Keratinocyte (primary cell): Measurements from ENCODE around the gene ITGA6. TPM values are rescaled to one million over a fixed set of nuclear protein-coding genes. Genes with fewer than 3 reads are reported as not detected.

Experiments
- DNase-seq: peaks from one replicate; pipeline ENCODE4 v3.0.0-alpha.2; 2011; ENCODE audit warnings: low read depth, missing footprints, low spot score
- FAIRE-seq: peaks from 2 replicates; lab custom pipeline; 2011; peaks lifted over from hg19 to GRCh38; lab: Jason Lieb, UNC
- H2AFZ ChIP-seq: 2 replicates; pipeline ENCODE4 v1.6.0; 2012; ENCODE audit warnings: low read length, control low read depth, inconsistent platforms; ENCODE audit not compliant: control insufficient read depth
- H3K27ac ChIP-seq: 2 replicates; pipeline ENCODE4 v1.5.1; 2011; ENCODE audit warnings: low read length; ENCODE audit not compliant: control insufficient read depth, insufficient read depth
- H3K27me3 ChIP-seq: 3 replicates; pipeline ENCODE4 v1.6.0; 2011; ENCODE audit warnings: low read length; ENCODE audit not compliant: control insufficient read depth, insufficient read depth; ENCODE audit errors: extremely low read depth
- H3K36me3 ChIP-seq, 2 experiments: 2 replicates in 1 of 2; 3 replicates in 1 of 2; pipeline ENCODE4 v1.5.1; 2011; ENCODE audit warnings: low read length in 2 of 2, mild to moderate bottlenecking in 1 of 2; ENCODE audit not compliant: control insufficient read depth in 2 of 2, insufficient read depth in 2 of 2; ENCODE audit errors: extremely low read depth in 1 of 2
- H3K4me1 ChIP-seq: 3 replicates; pipeline ENCODE4 v1.5.1; 2011; ENCODE audit warnings: low read length; ENCODE audit not compliant: control insufficient read depth, insufficient read depth; ENCODE audit errors: extremely low read depth
- H3K4me2 ChIP-seq: 3 replicates; pipeline ENCODE4 v1.6.0; 2011; ENCODE audit warnings: low read depth, low read length; ENCODE audit not compliant: control insufficient read depth, insufficient read depth; ENCODE audit errors: extremely low read depth
- H3K4me3 ChIP-seq, 3 experiments: fragments of 200-600 bp in 1 of 3; sonication (generic) in 1 of 3; 2 replicates in 2 of 3; 3 replicates in 1 of 3; pipeline ENCODE4 v1.5.1; 2011 to 2016; ENCODE audit warnings: low read length in 3 of 3, mild to moderate bottlenecking in 3 of 3, control low read depth in 2 of 3, inconsistent platforms in 1 of 3, low read depth in 1 of 3, mixed read lengths in 1 of 3, mixed run types in 1 of 3, moderate library complexity in 1 of 3; ENCODE audit not compliant: control insufficient read depth in 2 of 3, insufficient read depth in 2 of 3; ENCODE audit errors: extremely low read depth in 1 of 3
- H3K79me2 ChIP-seq: 2 replicates; pipeline ENCODE4 v1.6.0; 2012; ENCODE audit warnings: low read length; ENCODE audit not compliant: control insufficient read depth, insufficient read depth
- H3K9ac ChIP-seq: 3 replicates; pipeline ENCODE4 v1.6.0; 2011; ENCODE audit warnings: low read length; ENCODE audit not compliant: control insufficient read depth, insufficient read depth; ENCODE audit errors: extremely low read depth
- H3K9me1 ChIP-seq: 3 replicates; pipeline ENCODE4 v1.6.0; 2011; ENCODE audit warnings: low read length; ENCODE audit not compliant: control insufficient read depth, insufficient read depth; ENCODE audit errors: extremely low read depth
- H3K9me3 ChIP-seq: 2 replicates; pipeline ENCODE4 v1.5.1; 2012; ENCODE audit warnings: low read depth, low read length; ENCODE audit not compliant: control insufficient read depth
- H4K20me1 ChIP-seq: 3 replicates; pipeline ENCODE4 v1.6.0; 2011; ENCODE audit warnings: low read length; ENCODE audit not compliant: control insufficient read depth, insufficient read depth; ENCODE audit errors: extremely low read depth
- EZH2 ChIP-seq: IDR thresholded peaks from one replicate; pipeline ENCODE4 v1.6.1; 2012; ENCODE audit warnings: inconsistent platforms, mild to moderate bottlenecking, low read length, moderate library complexity
- dilution Hi-C: fragments of 300-500 bp; cut with MboI; formaldehyde crosslinking; loops from one replicate; pipeline ENCODE4 v1.7.0; 2020; ENCODE audit warnings: low sequenced_read_pairs; ENCODE audit not compliant: extremely low pct_ligation_motif_present
- polyA plus RNA-seq, 5 experiments: library from polyadenylated mRNA; depleted of rRNA in 3 of 5; stranded (reverse) in 3 of 5; stranded (forward) in 1 of 5; unstranded in 1 of 5; fragments of >200 nt; gene quantifications; 1 replicate in 1 of 5; 2 replicates in 3 of 5; 3 replicates in 1 of 5; pipeline versions ENCODE4 v1.2.1 to v1.2.3, GENCODE V29; 2011 to 2012; ENCODE audit warnings: missing spikeins in 2 of 5, low read depth in 1 of 5, low replicate concordance in 1 of 5
- TF ChIP-seq, protein P1 (sequence below), 3 experiments: IDR thresholded peaks in 1 of 3; conservative IDR thresholded peaks in 1 of 3; optimal IDR thresholded peaks in 1 of 3; 2 replicates in 2 of 3; 3 replicates in 1 of 3; pipeline versions ENCODE3 to v1.5.1; 2011; ENCODE audit warnings: low read length in 3 of 3, mild to moderate bottlenecking in 3 of 3, moderate library complexity in 2 of 3, control low read depth in 1 of 3, inconsistent platforms in 1 of 3; ENCODE audit not compliant: insufficient read depth in 2 of 3; ENCODE audit errors: extremely low read depth in 1 of 3

ITGA6 gene
- polyA plus RNA-seq, 1 donor (not counting 4 experiments of a cell fraction or from before 2014, with no cell fraction given) = 441 TPM

DNA sequence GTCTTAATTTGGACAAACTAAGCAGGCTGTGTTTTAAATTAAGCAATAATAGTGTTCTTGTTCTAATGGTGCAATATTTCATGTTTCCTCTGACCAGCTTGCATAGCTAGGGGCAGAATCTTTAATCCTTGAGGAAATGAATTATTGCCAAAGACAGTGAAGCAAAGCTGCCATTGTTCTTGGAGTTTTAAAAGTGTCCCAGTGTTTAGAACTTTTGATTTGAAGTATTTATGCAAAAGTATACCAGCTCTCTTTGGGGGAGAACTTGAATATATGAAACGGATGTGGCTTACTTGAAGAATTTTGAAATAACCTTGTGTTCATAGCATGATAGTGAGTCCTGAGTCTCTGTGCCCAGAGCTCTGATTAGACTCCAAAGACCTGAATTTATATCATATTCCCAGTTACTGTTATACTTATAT lies 33.4 kb downstream of the ITGA6 start:
- peaks cover 98% of the 10 kb centered on the region for H3K79me2 ChIP-seq
- no peak for TF ChIP-seq EZH2
- TF ChIP-seq, protein P1, sequence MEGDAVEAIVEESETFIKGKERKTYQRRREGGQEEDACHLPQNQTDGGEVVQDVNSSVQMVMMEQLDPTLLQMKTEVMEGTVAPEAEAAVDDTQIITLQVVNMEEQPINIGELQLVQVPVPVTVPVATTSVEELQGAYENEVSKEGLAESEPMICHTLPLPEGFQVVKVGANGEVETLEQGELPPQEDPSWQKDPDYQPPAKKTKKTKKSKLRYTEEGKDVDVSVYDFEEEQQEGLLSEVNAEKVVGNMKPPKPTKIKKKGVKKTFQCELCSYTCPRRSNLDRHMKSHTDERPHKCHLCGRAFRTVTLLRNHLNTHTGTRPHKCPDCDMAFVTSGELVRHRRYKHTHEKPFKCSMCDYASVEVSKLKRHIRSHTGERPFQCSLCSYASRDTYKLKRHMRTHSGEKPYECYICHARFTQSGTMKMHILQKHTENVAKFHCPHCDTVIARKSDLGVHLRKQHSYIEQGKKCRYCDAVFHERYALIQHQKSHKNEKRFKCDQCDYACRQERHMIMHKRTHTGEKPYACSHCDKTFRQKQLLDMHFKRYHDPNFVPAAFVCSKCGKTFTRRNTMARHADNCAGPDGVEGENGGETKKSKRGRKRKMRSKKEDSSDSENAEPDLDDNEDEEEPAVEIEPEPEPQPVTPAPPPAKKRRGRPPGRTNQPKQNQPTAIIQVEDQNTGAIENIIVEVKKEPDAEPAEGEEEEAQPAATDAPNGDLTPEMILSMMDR (optimal IDR thresholded peaks at IDR 0.05 in 1 of 3, IDR thresholded peaks at IDR 0.05 in 1 of 3, conservative IDR thresholded peaks at IDR 0.05 in 1 of 3; ENCODE audit: extremely low read depth in 1 of 3, insufficient read depth in 2 of 3, low read length in 3 of 3) = no peak
- no peaks in the 10 kb centered on the region for H3K27me3 ChIP-seq
- no peaks in the 10 kb centered on the region for H3K9me3 ChIP-seq
- H4K20me1 ChIP-seq = peaks cover 11% of the 10 kb centered on the region
- peak overlapping the region in 1 of 3 experiments; percentile 13 for H3K4me3 ChIP-seq
- H2AFZ ChIP-seq = no peak overlapping the region
- H3K27ac ChIP-seq = peak overlapping the region; percentile 76
- dilution Hi-C loops = no loop called here
- peaks cover 96% of the 10 kb centered on the region for H3K4me1 ChIP-seq
- peaks cover 10 to 37% of the 10 kb centered on the region in 2 experiments for H3K36me3 ChIP-seq
- H3K9ac ChIP-seq = no peak overlapping the region
- no peak for DNase-seq
- FAIRE-seq = no peak
- H3K4me2 ChIP-seq = peak overlapping the region; percentile 67
- H3K9me1 ChIP-seq = peaks cover 11% of the 10 kb centered on the region

DNA sequence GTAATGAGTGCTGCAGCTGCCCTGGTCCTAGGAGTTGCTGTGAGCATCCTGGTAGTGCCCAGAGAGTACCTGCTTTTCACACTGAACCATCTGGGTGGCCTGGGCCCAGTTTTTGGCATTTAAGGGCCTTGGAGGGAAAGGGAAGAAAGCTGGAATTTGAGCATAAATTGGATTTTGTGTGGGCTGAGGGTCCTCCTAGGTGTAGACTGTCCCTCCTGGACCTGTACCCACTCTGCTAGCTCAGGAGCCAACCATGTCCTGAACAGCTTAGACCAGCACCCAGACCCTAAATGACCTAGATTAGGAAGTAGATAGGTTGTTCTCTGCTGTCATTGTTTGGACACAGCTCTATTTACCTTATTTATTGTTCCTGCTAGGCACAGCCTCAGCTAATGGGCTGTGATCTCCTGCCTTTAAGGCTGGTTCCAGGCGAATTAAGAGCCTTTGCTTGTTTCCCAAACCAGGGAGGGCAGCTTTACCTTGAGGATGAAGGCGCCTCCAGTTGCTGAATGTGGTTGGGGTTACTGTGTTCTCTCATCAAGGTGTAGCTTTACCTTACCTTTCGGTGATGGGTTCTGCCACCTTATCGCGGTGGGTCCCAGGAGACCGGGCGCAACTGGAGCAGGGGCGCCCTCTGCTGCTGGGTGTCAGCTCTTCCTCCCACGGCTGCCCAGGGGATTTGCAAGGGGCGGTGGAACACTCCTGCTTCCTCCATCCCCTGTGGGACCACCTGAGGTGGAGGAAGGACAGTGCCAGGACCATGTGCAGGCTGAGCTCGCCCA lies 34.4 kb downstream of the ITGA6 start:
- FAIRE-seq = peak; percentile 48
- no peaks in the 10 kb centered on the region for H3K27me3 ChIP-seq
- H3K4me1 ChIP-seq = peaks cover 86% of the 10 kb centered on the region
- peaks cover 5 to 35% of the 10 kb centered on the region in 2 experiments for H3K36me3 ChIP-seq
- H4K20me1 ChIP-seq = peaks cover 11% of the 10 kb centered on the region
- H2AFZ ChIP-seq = no peak overlapping the region
- H3K9ac ChIP-seq = peak overlapping the region; percentile 64
- TF ChIP-seq, protein P1 (optimal IDR thresholded peaks at IDR 0.05 in 1 of 3, IDR thresholded peaks at IDR 0.05 in 1 of 3, conservative IDR thresholded peaks at IDR 0.05 in 1 of 3; ENCODE audit: extremely low read depth in 1 of 3, insufficient read depth in 2 of 3, low read length in 3 of 3) = peak; percentile 82 to 88 (median 85)
- TF ChIP-seq EZH2 = no peak
- dilution Hi-C loops = no loop called here
- no peak for DNase-seq
- peak overlapping the region in 1 of 3 experiments; percentile 41 for H3K4me3 ChIP-seq
- H3K79me2 ChIP-seq = peaks cover 98% of the 10 kb centered on the region
- H3K27ac ChIP-seq = peak overlapping the region; percentile 76
- H3K9me3 ChIP-seq = no peaks in the 10 kb centered on the region
- peak overlapping the region; percentile 67 for H3K4me2 ChIP-seq
- peaks cover 9% of the 10 kb centered on the region for H3K9me1 ChIP-seq
